HG03460 (cell line): ENCODE results near the gene PFKP.

Experiments used
- ATAC-seq: cut with Tn5 transposase; IDR thresholded peaks from one replicate; pipeline ENCODE4 v1.9.1; 2021; ENCODE audit not compliant: unreplicated experiment

Gene PFKP

DNA sequence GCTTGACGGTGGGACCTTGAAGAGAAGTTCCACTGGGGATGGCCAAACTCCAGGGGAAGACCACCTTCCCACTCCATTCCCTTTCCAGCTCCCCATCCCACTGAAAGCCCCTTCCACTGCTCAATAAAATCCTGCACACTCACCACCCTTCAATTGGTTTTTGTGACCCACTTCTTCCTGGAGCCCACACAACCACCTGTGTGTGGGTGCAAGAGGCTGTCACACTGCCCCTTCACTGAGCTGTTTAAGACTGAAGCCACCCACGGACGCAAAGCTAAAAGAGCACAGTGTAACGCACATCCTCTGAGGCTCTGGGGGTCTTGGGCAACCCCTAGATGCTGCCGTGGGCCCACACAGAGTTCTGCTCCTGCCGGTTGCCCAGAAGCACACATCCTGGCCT, 118.0 kb downstream of the PFKP start:
- no peak for ATAC-seq

DNA sequence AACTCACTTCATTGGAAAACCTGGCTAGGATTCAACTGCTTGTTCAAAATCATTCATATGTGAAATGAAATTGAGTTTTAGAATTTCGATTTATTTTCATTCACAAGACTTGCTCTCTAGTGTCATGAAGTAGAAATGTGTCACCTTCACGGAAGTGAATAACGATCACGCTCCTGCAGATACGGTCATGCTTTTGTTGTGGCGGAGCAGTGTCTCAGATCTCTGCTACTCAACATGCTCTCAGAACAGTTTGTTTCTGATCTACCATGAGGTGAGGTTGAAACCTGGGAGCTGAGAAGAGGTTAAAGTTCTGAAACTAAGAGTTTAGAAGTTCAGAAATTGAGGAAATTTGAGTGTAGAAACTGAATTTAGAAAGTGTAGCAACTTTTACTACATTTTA, 119.0 kb downstream of the PFKP start:
- no peak for ATAC-seq
